Immature natural killer cell (primary cell): ENCODE results near the gene DDX49. TPM values are rescaled to one million over a fixed set of nuclear protein-coding genes. Genes with fewer than 3 reads are reported as not detected.
"Not testable (repeated sequence)": the region's sequence is repeated elsewhere in the genome, so short reads cannot be mapped to it uniquely, and the experiment has no call there.

Source experiments
- DNase-seq, 3 donors: peaks; one replicate each; pipeline ENCODE4 v3.0.0; 2022; ENCODE audit warnings: mixed read lengths in 1 of 3
- H3K27ac Mint-ChIP-seq, 6 donors: one replicate each; pipeline ENCODE4 v1.8.0; 2020; ENCODE audit warnings: mixed read lengths in 6 of 6, mild to moderate bottlenecking in 5 of 6, inconsistent platforms in 4 of 6, moderate library complexity in 3 of 6
- H3K27me3 Mint-ChIP-seq, 3 donors: one replicate each; pipeline ENCODE4 v1.8.0; 2020 to 2021; ENCODE audit warnings: low read depth in 3 of 3, mild to moderate bottlenecking in 3 of 3, mixed read lengths in 3 of 3, moderate library complexity in 3 of 3, inconsistent platforms in 1 of 3
- H3K36me3 Mint-ChIP-seq, 3 donors: one replicate each; pipeline ENCODE4 v1.8.0; 2020; ENCODE audit warnings: mixed read lengths in 3 of 3, inconsistent platforms in 2 of 3, mild to moderate bottlenecking in 2 of 3
- H3K4me1 Mint-ChIP-seq, 2 donors: one replicate each; pipeline ENCODE4 v1.8.0; 2020; ENCODE audit warnings: inconsistent platforms in 2 of 2, mild to moderate bottlenecking in 2 of 2, mixed read lengths in 2 of 2, moderate library complexity in 1 of 2
- H3K4me3 Mint-ChIP-seq, 5 donors: one replicate each; pipeline ENCODE4 v1.8.0; 2020; ENCODE audit warnings: mild to moderate bottlenecking in 5 of 5, mixed read lengths in 5 of 5, inconsistent platforms in 3 of 5, moderate library complexity in 3 of 5
- H3K9me3 Mint-ChIP-seq, 6 donors: one replicate each; pipeline ENCODE4 v1.8.0; 2020; ENCODE audit warnings: mild to moderate bottlenecking in 6 of 6, mixed read lengths in 6 of 6, inconsistent platforms in 4 of 6, moderate library complexity in 3 of 6
- polyA plus RNA-seq, 3 donors: library from polyadenylated mRNA; unstranded; fragments of 300-500 nt; fragmentation: Illumina TruSeq; gene quantifications; one replicate each; pipeline ENCODE4 v1.2.3, GENCODE V29; 2021

DDX49 gene
- polyA plus RNA-seq, 3 donors from 2014 or later, result 33.1 to 54.2 (median 48.9) TPM

GRCh38 chr19:18910801-18911436, 8.6 kb upstream of the DDX49 start:
- no peaks in the 10 kb centered on the region for H3K9me3 Mint-ChIP-seq
- peaks cover 9 to 18% of the 10 kb centered on the region in 2 donors for H3K4me1 Mint-ChIP-seq
- peaks cover 0 to 7% (median 6%) of the 10 kb centered on the region in 3 donors for H3K36me3 Mint-ChIP-seq
- DNase-seq, result no peak
- no peak overlapping the region for H3K4me3 Mint-ChIP-seq
- H3K27me3 Mint-ChIP-seq, result peaks cover 2 to 5% (median 3%) of the 10 kb centered on the region in 3 donors
- H3K27ac Mint-ChIP-seq, result peak overlapping the region in 1 of 6 donors; percentile 58

- H3K36me3 Mint-ChIP-seq, result peaks cover 0 to 7% (median 6%) of the 10 kb centered on the region in 3 donors
- DNase-seq, result no peak
- H3K9me3 Mint-ChIP-seq, result no peaks in the 10 kb centered on the region
- no peak overlapping the region for H3K4me3 Mint-ChIP-seq
- peaks cover 2 to 7% (median 3%) of the 10 kb centered on the region in 3 donors for H3K27me3 Mint-ChIP-seq
- no peak overlapping the region for H3K27ac Mint-ChIP-seq
- peaks cover 22 to 31% of the 10 kb centered on the region in 2 donors for H3K4me1 Mint-ChIP-seq
Measured at GRCh38 chr19:18912933-18913332, 6.6 kb upstream of the DDX49 start.

GRCh38 chr19:18913466-18913865, 6.0 kb upstream of the DDX49 start:
- Mint-ChIP-seq H3K9me3 (no peaks in the 10 kb centered on the region), H3K27ac (no peak overlapping the region), H3K4me3 (no peak overlapping the region), H3K36me3 (peaks cover 0 to 7% (median 6%) of the 10 kb centered on the region in 3 donors), H3K4me1 (peaks cover 26 to 36% of the 10 kb centered on the region in 2 donors), H3K27me3 (peaks cover 2 to 7% (median 3%) of the 10 kb centered on the region in 3 donors)
- DNase-seq, result no peak

- peaks cover 45 to 56% of the 10 kb centered on the region in 2 donors for H3K4me1 Mint-ChIP-seq
- H3K4me3 Mint-ChIP-seq, result peak overlapping the region in 1 of 5 donors; percentile 25
- peaks cover 0 to 3% (median 3%) of the 10 kb centered on the region in 3 donors for H3K36me3 Mint-ChIP-seq
- peak overlapping the region in 3 of 6 donors; percentile 40 to 64 (median 49) for H3K27ac Mint-ChIP-seq
- H3K27me3 Mint-ChIP-seq, result peaks cover 0 to 15% (median 6%) of the 10 kb centered on the region in 3 donors
- no peaks in the 10 kb centered on the region for H3K9me3 Mint-ChIP-seq
- DNase-seq, result peak in 2 of 3 donors; percentile 20 to 35
Measured at GRCh38 chr19:18915639-18916038, 3.9 kb upstream of the DDX49 start.

- not testable (repeated sequence) for H3K9me3 Mint-ChIP-seq, DNase-seq, H3K36me3 Mint-ChIP-seq
- Mint-ChIP-seq H3K27ac (peak overlapping the region in 5 of 6 donors; percentile 39 to 86 (median 66)), H3K4me1 (peaks cover 49 to 61% of the 10 kb centered on the region in 2 donors), H3K27me3 (peaks cover 0 to 12% (median 6%) of the 10 kb centered on the region in 3 donors), H3K4me3 (peak overlapping the region; percentile 57 to 97 (median 80))
Measured at GRCh38 chr19:18917593-18917992, 1.9 kb upstream of the DDX49 start.

- Mint-ChIP-seq H3K36me3 (peaks cover 4 to 8% (median 6%) of the 10 kb centered on the region in 3 donors), H3K27ac (peak overlapping the region; percentile 63 to 99 (median 96)), H3K4me1 (peaks cover 46 to 48% of the 10 kb centered on the region in 2 donors), H3K9me3 (no peaks in the 10 kb centered on the region), H3K27me3 (peaks cover 0 to 10% (median 4%) of the 10 kb centered on the region in 3 donors), H3K4me3 (peak overlapping the region; percentile 80 to 99 (median 94))
- DNase-seq, result no peak
Measured at GRCh38 chr19:18919900-18920214, 342 bp downstream of the DDX49 start.

- DNase-seq, result no peak
- H3K36me3 Mint-ChIP-seq, result peaks cover 4 to 8% (median 6%) of the 10 kb centered on the region in 3 donors
- H3K27me3 Mint-ChIP-seq, result peaks cover 0 to 10% (median 4%) of the 10 kb centered on the region in 3 donors
- peak overlapping the region in 4 of 6 donors; percentile 63 to 99 (median 96) for H3K27ac Mint-ChIP-seq
- H3K9me3 Mint-ChIP-seq, result no peaks in the 10 kb centered on the region
- H3K4me3 Mint-ChIP-seq, result peak overlapping the region; percentile 80 to 99 (median 94)
- H3K4me1 Mint-ChIP-seq, result peaks cover 44 to 48% of the 10 kb centered on the region in 2 donors
Measured at GRCh38 chr19:18920400-18920799, 885 bp downstream of the DDX49 start.

- peaks cover 0 to 10% (median 4%) of the 10 kb centered on the region in 3 donors for H3K27me3 Mint-ChIP-seq
- H3K36me3 Mint-ChIP-seq, result peaks cover 4 to 14% (median 6%) of the 10 kb centered on the region in 3 donors
- H3K9me3 Mint-ChIP-seq, result no peaks in the 10 kb centered on the region
- H3K4me3 Mint-ChIP-seq, result peak overlapping the region in 3 of 5 donors; percentile 10 to 73 (median 72)
- DNase-seq, result no peak
- no peak overlapping the region for H3K27ac Mint-ChIP-seq
- peaks cover 36 to 43% of the 10 kb centered on the region in 2 donors for H3K4me1 Mint-ChIP-seq
Measured at GRCh38 chr19:18921593-18921992, 2.1 kb downstream of the DDX49 start.

- no peak for DNase-seq
- no peak overlapping the region for H3K27ac Mint-ChIP-seq
- peaks cover 4 to 18% (median 6%) of the 10 kb centered on the region in 3 donors for H3K36me3 Mint-ChIP-seq
- H3K27me3 Mint-ChIP-seq, result peaks cover 0 to 9% (median 4%) of the 10 kb centered on the region in 3 donors
- no peak overlapping the region for H3K4me3 Mint-ChIP-seq
- H3K4me1 Mint-ChIP-seq, result peaks cover 30 to 36% of the 10 kb centered on the region in 2 donors
- no peaks in the 10 kb centered on the region for H3K9me3 Mint-ChIP-seq
Measured at GRCh38 chr19:18922228-18922985, 2.9 kb downstream of the DDX49 start.

GRCh38 chr19:18924684-18925213, 5.2 kb downstream of the DDX49 start:
- peaks cover 0 to 2% (median 0%) of the 10 kb centered on the region in 3 donors for H3K27me3 Mint-ChIP-seq
- H3K4me1 Mint-ChIP-seq, result peaks cover 12 to 13% of the 10 kb centered on the region in 2 donors
- peaks cover 4 to 18% (median 6%) of the 10 kb centered on the region in 3 donors for H3K36me3 Mint-ChIP-seq
- peak overlapping the region in 1 of 5 donors; percentile 21 for H3K4me3 Mint-ChIP-seq
- no peak for DNase-seq
- no peaks in the 10 kb centered on the region for H3K9me3 Mint-ChIP-seq
- peak overlapping the region in 1 of 6 donors; percentile 58 for H3K27ac Mint-ChIP-seq

- H3K27ac Mint-ChIP-seq, result no peak overlapping the region
- H3K27me3 Mint-ChIP-seq, result peaks cover 1 to 5% (median 1%) of the 10 kb centered on the region in 3 donors
- H3K9me3 Mint-ChIP-seq, result no peaks in the 10 kb centered on the region
- DNase-seq, result no peak
- H3K4me3 Mint-ChIP-seq, result no peak overlapping the region
- peaks cover 5 to 6% of the 10 kb centered on the region in 2 donors for H3K4me1 Mint-ChIP-seq
- H3K36me3 Mint-ChIP-seq, result peaks cover 4 to 15% (median 6%) of the 10 kb centered on the region in 3 donors
Measured at GRCh38 chr19:18928018-18928805, 8.7 kb downstream of the DDX49 start.

GRCh38 chr19:18929311-18929710, 9.8 kb downstream of the DDX49 start:
- DNase-seq, result no peak
- Mint-ChIP-seq H3K27me3 (peaks cover 1 to 11% (median 3%) of the 10 kb centered on the region in 3 donors), H3K9me3 (no peaks in the 10 kb centered on the region), H3K4me1 (peaks cover 5 to 8% of the 10 kb centered on the region in 2 donors), H3K27ac (no peak overlapping the region), H3K4me3 (no peak overlapping the region), H3K36me3 (peaks cover 3 to 13% (median 3%) of the 10 kb centered on the region in 3 donors)
